ENCODE results near the gene TP53I11.

Gene TP53I11

DNA sequence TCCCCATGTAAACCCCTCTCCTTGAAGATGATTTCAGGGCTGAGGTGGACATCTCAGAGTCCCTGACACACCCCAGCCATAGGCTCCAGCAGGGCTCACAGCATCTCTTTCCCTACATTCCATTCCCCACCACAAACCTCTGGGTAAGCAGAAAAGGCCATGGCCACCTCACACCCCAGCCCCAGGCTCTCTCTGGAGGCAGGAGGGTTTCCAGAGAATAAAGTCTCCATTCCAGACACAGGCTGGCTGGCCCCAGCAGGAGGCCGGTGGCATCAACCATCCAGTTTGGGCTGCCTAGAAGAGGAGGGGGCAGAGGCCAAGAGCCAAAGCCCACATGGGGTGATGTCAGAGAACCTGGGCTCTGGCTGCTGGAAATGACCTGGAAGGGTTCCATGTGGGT lies 61.4 kb downstream of the TP53I11 start:
- TF ChIP-seq CTCF (IDR thresholded peaks at IDR 0.05; ENCODE audit: low read length) (no peak), EZH2phosphoT487 (IDR thresholded peaks at IDR 0.05; ENCODE audit: low read length) (no peak), EZH2 (optimal IDR thresholded peaks at IDR 0.05; ENCODE audit: low read depth, low read length) (no peak)
- no peak for DNase-seq

DNA sequence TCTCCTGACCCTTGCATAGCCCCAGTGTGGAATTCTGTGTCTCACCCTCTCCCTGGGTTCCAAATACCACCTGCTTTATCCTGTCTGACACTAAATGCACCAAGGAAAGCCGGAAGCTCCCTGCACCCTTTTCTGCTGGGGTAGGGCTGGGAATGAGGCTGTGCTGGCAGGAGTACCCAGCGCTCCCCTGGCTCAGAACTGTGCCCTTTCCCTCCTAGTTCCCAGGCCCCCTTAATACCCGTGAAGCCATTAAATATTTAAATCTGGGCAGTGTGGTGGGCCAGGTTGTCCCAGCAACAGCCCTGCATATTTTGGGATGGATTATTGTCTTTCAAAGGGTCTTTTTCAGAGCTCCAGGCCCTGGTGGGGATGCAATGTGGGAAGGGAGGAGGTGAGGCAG lies 63.0 kb downstream of the TP53I11 start:
- Histone ChIP-seq H3K4me2 (ENCODE audit: low read depth, low read length) (no peak overlapping the region), H3K27me3 (replicated peaks; ENCODE audit: insufficient read depth, low read length) (no peaks in the 10 kb centered on the region)

More for the DNA sequence above, 61.4 kb downstream of the TP53I11 start:
- Histone ChIP-seq H3K4me2 (ENCODE audit: low read depth, low read length) (no peak overlapping the region), H3K36me3 (replicated peaks; ENCODE audit: insufficient read depth, low read length) (no peaks in the 10 kb centered on the region), H3K79me2 (ENCODE audit: low read length) (no peaks in the 10 kb centered on the region), H3K27me3 (replicated peaks; ENCODE audit: insufficient read depth, low read length) (0 out of 2 replicates have a peak, but pooled peaks cover 3% of the 10 kb centered on the region), H3F3A (ENCODE audit: insufficient read depth, low read length) (no peaks in the 10 kb centered on the region), H4K20me1 (ENCODE audit: insufficient read depth, low read length) (no peaks in the 10 kb centered on the region), H3K4me3 (ENCODE audit: low read length) (no peak overlapping the region), H3K9me3 (replicated peaks; ENCODE audit: insufficient read depth, low read length) (no peaks in the 10 kb centered on the region), H2AFZ (ENCODE audit: low read length) (no peak overlapping the region), H3K27ac (ENCODE audit: low read length) (no peak overlapping the region), H3K9me2 (replicated peaks; ENCODE audit: insufficient read depth, low read length) (no peaks in the 10 kb centered on the region), H3K9ac (ENCODE audit: low read length) (no peak overlapping the region), H3K4me1 (ENCODE audit: low read length) (no peaks in the 10 kb centered on the region)

GRCh38 chr11:44886790-44887140 lies 63.9 kb downstream of the TP53I11 start:
- no peaks in the 10 kb centered on the region for H3K9me3 ChIP-seq (replicated peaks; ENCODE audit: insufficient read depth, low read length)
- H3K4me1 ChIP-seq (ENCODE audit: low read length), result no peaks in the 10 kb centered on the region
- H3K4me3 ChIP-seq (ENCODE audit: low read length), result no peak overlapping the region
- H4K20me1 ChIP-seq (ENCODE audit: insufficient read depth, low read length), result no peaks in the 10 kb centered on the region
- DNase-seq, result no peak
- no peak overlapping the region for H2AFZ ChIP-seq (ENCODE audit: low read length)
- H3K79me2 ChIP-seq (ENCODE audit: low read length), result no peaks in the 10 kb centered on the region
- H3K36me3 ChIP-seq (replicated peaks; ENCODE audit: insufficient read depth, low read length), result no peaks in the 10 kb centered on the region
- no peak overlapping the region for H3K9ac ChIP-seq (ENCODE audit: low read length)
- no peaks in the 10 kb centered on the region for H3K9me2 ChIP-seq (replicated peaks; ENCODE audit: insufficient read depth, low read length)
- H3F3A ChIP-seq (ENCODE audit: insufficient read depth, low read length), result no peaks in the 10 kb centered on the region
- no peaks in the 10 kb centered on the region; the same call in 1 of the 2 replicates for H3K27me3 ChIP-seq (replicated peaks; ENCODE audit: insufficient read depth, low read length)
- H3K4me2 ChIP-seq (ENCODE audit: low read depth, low read length), result no peak overlapping the region
- TF ChIP-seq EZH2phosphoT487 (IDR thresholded peaks at IDR 0.05; ENCODE audit: low read length) (no peak), EZH2 (optimal IDR thresholded peaks at IDR 0.05; ENCODE audit: low read depth, low read length) (no peak), CTCF (IDR thresholded peaks at IDR 0.05; ENCODE audit: low read length) (no peak)
- no peak overlapping the region for H3K27ac ChIP-seq (ENCODE audit: low read length)

More for the DNA sequence above, 63.0 kb downstream of the TP53I11 start:
- Histone ChIP-seq H3F3A (ENCODE audit: insufficient read depth, low read length) (no peaks in the 10 kb centered on the region), H3K4me3 (ENCODE audit: low read length) (no peak overlapping the region), H3K36me3 (replicated peaks; ENCODE audit: insufficient read depth, low read length) (no peaks in the 10 kb centered on the region), H3K79me2 (ENCODE audit: low read length) (no peaks in the 10 kb centered on the region), H2AFZ (ENCODE audit: low read length) (no peak overlapping the region), H3K9me3 (replicated peaks; ENCODE audit: insufficient read depth, low read length) (no peaks in the 10 kb centered on the region), H3K9me2 (replicated peaks; ENCODE audit: insufficient read depth, low read length) (no peaks in the 10 kb centered on the region), H3K4me1 (ENCODE audit: low read length) (no peaks in the 10 kb centered on the region), H3K27ac (ENCODE audit: low read length) (no peak overlapping the region), H4K20me1 (ENCODE audit: insufficient read depth, low read length) (no peaks in the 10 kb centered on the region), H3K9ac (ENCODE audit: low read length) (no peak overlapping the region)
- no peak for DNase-seq
- no peak for TF ChIP-seq EZH2phosphoT487 (IDR thresholded peaks at IDR 0.05; ENCODE audit: low read length)
- no peak for TF ChIP-seq CTCF (IDR thresholded peaks at IDR 0.05; ENCODE audit: low read length)
- TF ChIP-seq EZH2 (optimal IDR thresholded peaks at IDR 0.05; ENCODE audit: low read depth, low read length), result no peak
